Right atrium auricular region (tissue), 2 donors: ENCODE data around the gene TSC1. TPM values are rescaled to one million over a fixed set of nuclear protein-coding genes. Genes with fewer than 3 reads are reported as not detected.

ENCODE experiments used
- DNase-seq: peaks from one replicate; pipeline ENCODE4 v3.0.0-alpha.2; 2019; ENCODE audit warnings: low spot score
- H3K27ac ChIP-seq, 2 donors: fragments of 200-600 bp; sonication (generic); 1 replicate in 1 of 2; 2 replicates in 1 of 2; pipeline ENCODE4 v1.5.1; 2016 to 2019
- H3K27me3 ChIP-seq, 2 donors: fragments of 200-600 bp; sonication (generic); one replicate each; pipeline versions ENCODE4 v1.5.1 to v1.6.0; 2017 to 2019
- H3K36me3 ChIP-seq: fragments of 200-600 bp; sonication (generic); one replicate; pipeline ENCODE4 v1.5.1; 2016
- H3K4me1 ChIP-seq, 2 donors: fragments of 200-600 bp; sonication (generic); one replicate each; pipeline versions ENCODE4 v1.5.1 to v1.6.0; 2017 to 2019
- H3K4me3 ChIP-seq, 2 donors: fragments of 200-600 bp; sonication (generic); 1 replicate in 1 of 2; 2 replicates in 1 of 2; pipeline ENCODE4 v1.5.1; 2017 to 2019; ENCODE audit warnings: mild to moderate bottlenecking in 1 of 2, moderate library complexity in 1 of 2
- H3K9me3 ChIP-seq, 2 donors: fragments of 200-600 bp; sonication (generic); one replicate each; pipeline ENCODE4 v1.5.1; 2019
- CTCF ChIP-seq, 2 donors: fragments of 200-600 bp; sonication (generic); IDR thresholded peaks; one replicate each; pipeline ENCODE4 v1.5.1; 2019; ENCODE audit warnings: antibody characterized with exemption in 2 of 2
- total RNA-seq, 2 donors: library from RNA; depleted of rRNA; stranded (reverse); fragments of >200 nt; gene quantifications; one replicate each; pipeline ENCODE4 v1.1.0, GENCODE V29; 2016

Gene TSC1
- total RNA-seq, 2 donors from 2014 or later = 27.6 to 36.4 TPM

GRCh38 chr9:132939169-132939568 lies 5.2 kb downstream of the TSC1 start:
- DNase-seq = no peak
- Histone ChIP-seq H3K4me1 (peaks cover 0 to 24% of the 10 kb centered on the region in 2 donors), H3K9me3 (no peaks in the 10 kb centered on the region), H3K27ac (no peak overlapping the region), H3K4me3 (no peak overlapping the region), H3K27me3 (no peaks in the 10 kb centered on the region), H3K36me3 (no peaks in the 10 kb centered on the region)
- no peak for TF ChIP-seq CTCF (IDR thresholded peaks at IDR 0.05)

GRCh38 chr9:132937463-132937901 lies 6.9 kb downstream of the TSC1 start:
- no peak for TF ChIP-seq CTCF (IDR thresholded peaks at IDR 0.05)
- Histone ChIP-seq H3K36me3 (no peaks in the 10 kb centered on the region), H3K27ac (no peak overlapping the region), H3K4me1 (peaks cover 0 to 8% of the 10 kb centered on the region in 2 donors), H3K9me3 (no peaks in the 10 kb centered on the region), H3K27me3 (no peaks in the 10 kb centered on the region), H3K4me3 (no peak overlapping the region)
- DNase-seq = no peak

GRCh38 chr9:132935026-132935425 lies 9.4 kb downstream of the TSC1 start:
- no peaks in the 10 kb centered on the region for H3K27me3 ChIP-seq
- H3K27ac ChIP-seq = no peak overlapping the region
- no peaks in the 10 kb centered on the region for H3K36me3 ChIP-seq
- no peak for DNase-seq
- no peak for TF ChIP-seq CTCF (IDR thresholded peaks at IDR 0.05)
- H3K4me3 ChIP-seq = no peak overlapping the region
- H3K9me3 ChIP-seq = no peaks in the 10 kb centered on the region
- H3K4me1 ChIP-seq = no peaks in the 10 kb centered on the region

- H3K27me3 ChIP-seq = no peaks in the 10 kb centered on the region
- H3K4me3 ChIP-seq = no peak overlapping the region
- H3K4me1 ChIP-seq = no peaks in the 10 kb centered on the region
- no peak overlapping the region for H3K27ac ChIP-seq
- no peaks in the 10 kb centered on the region for H3K9me3 ChIP-seq
- no peak for DNase-seq
- TF ChIP-seq CTCF (IDR thresholded peaks at IDR 0.05) = no peak
- H3K36me3 ChIP-seq = peaks cover 23% of the 10 kb centered on the region
These were observed 13.2 kb downstream of the TSC1 start for GRCh38 chr9:132931178-132931735.

GRCh38 chr9:132927704-132928103 lies 16.7 kb downstream of the TSC1 start:
- no peak overlapping the region for H3K27ac ChIP-seq
- no peaks in the 10 kb centered on the region for H3K27me3 ChIP-seq
- H3K36me3 ChIP-seq = peaks cover 53% of the 10 kb centered on the region
- no peak for TF ChIP-seq CTCF (IDR thresholded peaks at IDR 0.05)
- H3K4me1 ChIP-seq = no peaks in the 10 kb centered on the region
- H3K4me3 ChIP-seq = no peak overlapping the region
- no peak for DNase-seq
- no peaks in the 10 kb centered on the region for H3K9me3 ChIP-seq

- Histone ChIP-seq H3K27me3 (no peaks in the 10 kb centered on the region), H3K4me1 (no peaks in the 10 kb centered on the region), H3K4me3 (no peak overlapping the region), H3K36me3 (peaks cover 90% of the 10 kb centered on the region), H3K27ac (no peak overlapping the region), H3K9me3 (no peaks in the 10 kb centered on the region)
- no peak for DNase-seq
- no peak for TF ChIP-seq CTCF (IDR thresholded peaks at IDR 0.05)
These were observed 21.0 kb downstream of the TSC1 start for GRCh38 chr9:132923346-132923902.
